H1 (cell line): ENCODE results near the gene NBEA. TPM values are rescaled to one million over a fixed set of nuclear protein-coding genes. Genes with fewer than 3 reads are reported as not detected.

Source experiments
- CHD7 ChIP-seq: fragments of 300-600 bp; sonication (generic); IDR thresholded peaks from 2 replicates; pipeline ENCODE4 v1.7.1; 2012; ENCODE audit warnings: low read length, moderate library complexity, mild to moderate bottlenecking, inconsistent platforms; ENCODE audit not compliant: insufficient replicate concordance
- GTF2F1 ChIP-seq: IDR thresholded peaks from 2 replicates; pipeline ENCODE4 v1.6.1; 2012; ENCODE audit warnings: low read depth, low read length, improper control_type of control experiment, borderline replicate concordance
- MAX ChIP-seq: IDR thresholded peaks from 2 replicates; pipeline ENCODE4 v1.6.1; 2012; ENCODE audit warnings: inconsistent platforms
- PHF8 ChIP-seq: fragments of 200-600 bp; sonication (generic); conservative IDR thresholded peaks from 2 replicates; pipeline ENCODE4 v1.7.1; 2012; ENCODE audit warnings: low read depth, mild to moderate bottlenecking, inconsistent platforms, low read length, moderate library complexity
- POLR2A ChIP-seq, 2 experiments: IDR thresholded peaks; 1 replicate in 1 of 2; 2 replicates in 1 of 2; pipeline ENCODE4 v1.6.1; 2011; ENCODE audit warnings: low read depth in 2 of 2, low read length in 2 of 2, mild to moderate bottlenecking in 2 of 2; ENCODE audit errors: control extremely low read depth in 1 of 2
- RNF2 ChIP-seq: fragments of 200-900, 300-1000 bp; sonication (generic); IDR thresholded peaks from 2 replicates; pipeline ENCODE4 v1.7.1; 2016; ENCODE audit warnings: borderline replicate concordance, low read depth, mild to moderate bottlenecking, antibody characterized with exemption, low read length; ENCODE audit not compliant: poor library complexity, severe bottlenecking; ENCODE audit errors: missing control alignments
- polyA plus RNA-seq, 7 experiments: library from polyadenylated mRNA; depleted of rRNA in 3 of 7; stranded (reverse) in 5 of 7; unstranded in 2 of 7; fragments of >200 nt in 5 of 7; fragments of 200-250 nt in 2 of 7; gene quantifications; 1 replicate in 5 of 7; 2 replicates in 1 of 7; 4 replicates in 1 of 7; pipeline versions ENCODE4 v1.2.1 to v1.2.3, GENCODE V29; 2011 to 2013; ENCODE audit warnings: missing spikeins in 2 of 7, mixed read lengths in 2 of 7
- total RNA-seq: library from RNA; stranded (reverse); fragmentation: NEBNext Ultra II Directional; extraction: Animal tissue kit (Norgen Biotek cat#: 25700); gene quantifications from 2 replicates; pipeline ENCODE4 v1.2.1, GENCODE V29; 2021

The NBEA gene
- total and polyA plus RNA-seq, 2 of the 8 experiments (the other 6 are each of a cell fraction or from before 2014, with no cell fraction given), result 14.2 to 21.5 TPM

GRCh38 chr13:35567406-35567980 lies 625.4 kb downstream of the NBEA start (continued):
- TF ChIP-seq CHD7, result no peak
- TF ChIP-seq POLR2A (IDR thresholded peaks at IDR 0.05; ENCODE audit: control extremely low read depth in 1 of 2, low read depth in 2 of 2, low read length in 2 of 2), result no peak
- TF ChIP-seq PHF8, result no peak
- TF ChIP-seq RNF2, result no peak
- no peak for TF ChIP-seq MAX
- no peak for TF ChIP-seq GTF2F1
